ENCODE measurements around the gene TM9SF1. TPM values are rescaled to one million over a fixed set of nuclear protein-coding genes. Genes with fewer than 3 reads are reported as not detected.
A peak's percentile ranks its signal among the peaks of the same experiment; 100 is the strongest.

The TM9SF1 gene
- total RNA-seq, 1 donor from 2014 or later: 30.5 TPM

- Histone ChIP-seq H3F3A (ENCODE audit: low read depth) (peaks cover 11% of the 10 kb centered on the region), H4K20me1 (ENCODE audit: low read depth) (peaks cover 22% of the 10 kb centered on the region), H3K27me3 (no peaks in the 10 kb centered on the region), H3K27ac (no peak overlapping the region), H3K4me1 (peaks cover 5% of the 10 kb centered on the region), H3K9me3 (ENCODE audit: low read depth) (no peaks in the 10 kb centered on the region), H2AFZ (replicated peaks) (no peak overlapping the region), H3K9ac (peak overlapping the region; percentile 13), H3K79me2 (ENCODE audit: low read depth) (peaks cover 16% of the 10 kb centered on the region), H3K4me2 (no peak overlapping the region), H3K4me3 (no peak overlapping the region), H3K36me3 (no peaks in the 10 kb centered on the region)
- no peak overlapping the region for H3K27ac Mint-ChIP-seq
- TF ChIP-seq EZH2phosphoT487 (IDR thresholded peaks at IDR 0.05) (no peak), EZH2 (IDR thresholded peaks at IDR 0.05) (no peak)
- TF ChIP-seq, protein P1, sequence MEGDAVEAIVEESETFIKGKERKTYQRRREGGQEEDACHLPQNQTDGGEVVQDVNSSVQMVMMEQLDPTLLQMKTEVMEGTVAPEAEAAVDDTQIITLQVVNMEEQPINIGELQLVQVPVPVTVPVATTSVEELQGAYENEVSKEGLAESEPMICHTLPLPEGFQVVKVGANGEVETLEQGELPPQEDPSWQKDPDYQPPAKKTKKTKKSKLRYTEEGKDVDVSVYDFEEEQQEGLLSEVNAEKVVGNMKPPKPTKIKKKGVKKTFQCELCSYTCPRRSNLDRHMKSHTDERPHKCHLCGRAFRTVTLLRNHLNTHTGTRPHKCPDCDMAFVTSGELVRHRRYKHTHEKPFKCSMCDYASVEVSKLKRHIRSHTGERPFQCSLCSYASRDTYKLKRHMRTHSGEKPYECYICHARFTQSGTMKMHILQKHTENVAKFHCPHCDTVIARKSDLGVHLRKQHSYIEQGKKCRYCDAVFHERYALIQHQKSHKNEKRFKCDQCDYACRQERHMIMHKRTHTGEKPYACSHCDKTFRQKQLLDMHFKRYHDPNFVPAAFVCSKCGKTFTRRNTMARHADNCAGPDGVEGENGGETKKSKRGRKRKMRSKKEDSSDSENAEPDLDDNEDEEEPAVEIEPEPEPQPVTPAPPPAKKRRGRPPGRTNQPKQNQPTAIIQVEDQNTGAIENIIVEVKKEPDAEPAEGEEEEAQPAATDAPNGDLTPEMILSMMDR (IDR thresholded peaks at IDR 0.05): no peak
- H3K27me3 Mint-ChIP-seq (ENCODE audit: insufficient read depth, low read depth): peaks cover 2% of the 10 kb centered on the region
- DNase-seq (ENCODE audit: low spot score): no peak
- H3K36me3 Mint-ChIP-seq: peaks cover 11% of the 10 kb centered on the region
- no peak overlapping the region for H3K4me3 Mint-ChIP-seq
- H3K4me1 Mint-ChIP-seq: peaks cover 5% of the 10 kb centered on the region
- H3K9me3 Mint-ChIP-seq: peaks cover 3% of the 10 kb centered on the region
Measured at GRCh38 chr14:24176599-24176998, 18.6 kb downstream of the TM9SF1 start.

GRCh38 chr14:24172871-24173281, 22.4 kb downstream of the TM9SF1 start:
- H3K36me3 ChIP-seq: no peaks in the 10 kb centered on the region
- H3F3A ChIP-seq (ENCODE audit: low read depth): peaks cover 23% of the 10 kb centered on the region
- H3K27ac Mint-ChIP-seq: peak overlapping the region; percentile 50
- peak overlapping the region; percentile 60 for H3K4me3 ChIP-seq
- peaks cover 7% of the 10 kb centered on the region for H3K4me1 Mint-ChIP-seq
- H3K9me3 ChIP-seq (ENCODE audit: low read depth): no peaks in the 10 kb centered on the region
- peaks cover 6% of the 10 kb centered on the region for H3K27me3 Mint-ChIP-seq (ENCODE audit: insufficient read depth, low read depth)
- H3K4me1 ChIP-seq: peaks cover 5% of the 10 kb centered on the region
- peaks cover 3% of the 10 kb centered on the region for H3K9me3 Mint-ChIP-seq
- H3K4me2 ChIP-seq: peak overlapping the region; percentile 90
- peaks cover 14% of the 10 kb centered on the region for H4K20me1 ChIP-seq (ENCODE audit: low read depth)
- TF ChIP-seq, protein P1 (IDR thresholded peaks at IDR 0.05): no peak
- TF ChIP-seq EZH2phosphoT487 (IDR thresholded peaks at IDR 0.05): no peak
- no peak for TF ChIP-seq EZH2 (IDR thresholded peaks at IDR 0.05)
- no peaks in the 10 kb centered on the region for H3K27me3 ChIP-seq
- peaks cover 16% of the 10 kb centered on the region for H3K79me2 ChIP-seq (ENCODE audit: low read depth)
- no peak overlapping the region for H3K27ac ChIP-seq
- peak; percentile 9 for DNase-seq (ENCODE audit: low spot score)
- no peak overlapping the region for H2AFZ ChIP-seq (replicated peaks)
- H3K4me3 Mint-ChIP-seq: peak overlapping the region; percentile 74
- H3K36me3 Mint-ChIP-seq: peaks cover 2% of the 10 kb centered on the region
- H3K9ac ChIP-seq: no peak overlapping the region

- Histone ChIP-seq H3K27ac (no peak overlapping the region), H3K79me2 (ENCODE audit: low read depth) (peaks cover 16% of the 10 kb centered on the region), H3K9ac (no peak overlapping the region), H3K4me1 (peaks cover 5% of the 10 kb centered on the region), H3K36me3 (no peaks in the 10 kb centered on the region), H3F3A (ENCODE audit: low read depth) (peaks cover 23% of the 10 kb centered on the region), H3K9me3 (ENCODE audit: low read depth) (no peaks in the 10 kb centered on the region), H4K20me1 (ENCODE audit: low read depth) (peaks cover 10% of the 10 kb centered on the region), H2AFZ (replicated peaks) (peak overlapping the region; percentile 38), H3K27me3 (no peaks in the 10 kb centered on the region), H3K4me2 (peak overlapping the region; percentile 90), H3K4me3 (peak overlapping the region; percentile 60)
- no peak overlapping the region for H3K27ac Mint-ChIP-seq
- peaks cover 2% of the 10 kb centered on the region for H3K36me3 Mint-ChIP-seq
- peaks cover 7% of the 10 kb centered on the region for H3K4me1 Mint-ChIP-seq
- H3K27me3 Mint-ChIP-seq (ENCODE audit: insufficient read depth, low read depth): peaks cover 6% of the 10 kb centered on the region
- DNase-seq (ENCODE audit: low spot score): peak; percentile 45
- no peak for TF ChIP-seq EZH2 (IDR thresholded peaks at IDR 0.05)
- no peak for TF ChIP-seq EZH2phosphoT487 (IDR thresholded peaks at IDR 0.05)
- TF ChIP-seq, protein P1 (IDR thresholded peaks at IDR 0.05): no peak
- peak overlapping the region; percentile 81 for H3K4me3 Mint-ChIP-seq
- peaks cover 3% of the 10 kb centered on the region for H3K9me3 Mint-ChIP-seq
Measured at GRCh38 chr14:24172261-24172860, 22.9 kb downstream of the TM9SF1 start.
